ENCODE measurements around the gene VRTN.
"Not testable (repeated sequence)": the region's sequence is repeated elsewhere in the genome, so short reads cannot be mapped to it uniquely, and the experiment has no call there.

The VRTN gene

GRCh38 chr14:74350211-74350927 is 2.1 kb downstream of the VRTN start:
- DNase-seq, result no peak

- no peak for DNase-seq
Observed at GRCh38 chr14:74350928-74351323, 2.7 kb downstream of the VRTN start.

GRCh38 chr14:74356892-74357575 is 8.8 kb downstream of the VRTN start:
- no peak for DNase-seq

- no peak for DNase-seq
Observed at GRCh38 chr14:74357585-74357984, 9.3 kb downstream of the VRTN start.

- DNase-seq, result no peak
Observed at GRCh38 chr14:74358176-74358829, 10.0 kb downstream of the VRTN start.

- no peak for DNase-seq
Observed at GRCh38 chr14:74360163-74360562, 11.9 kb downstream of the VRTN start.

GRCh38 chr14:74362361-74362915 is 14.2 kb downstream of the VRTN start:
- peak; percentile 45 to 82 for DNase-seq

- DNase-seq, result no peak
Observed at GRCh38 chr14:74364271-74364880, 16.1 kb downstream of the VRTN start.

- DNase-seq, result no peak
Observed at GRCh38 chr14:74368026-74368425, 19.8 kb downstream of the VRTN start.

- no peak for DNase-seq
Observed at GRCh38 chr14:74368441-74368840, 20.2 kb downstream of the VRTN start.

- no peak for DNase-seq
Observed at GRCh38 chr14:74377976-74378690, 29.9 kb downstream of the VRTN start.

GRCh38 chr14:74380172-74380571 is 31.9 kb downstream of the VRTN start:
- no peak for DNase-seq

- no peak for DNase-seq
Observed at GRCh38 chr14:74380845-74381244, 32.6 kb downstream of the VRTN start.

- not testable (repeated sequence) for DNase-seq
Observed at GRCh38 chr14:74381571-74381970, 33.3 kb downstream of the VRTN start.

GRCh38 chr14:74382231-74382630 is 34.0 kb downstream of the VRTN start:
- no peak for DNase-seq

- no peak for DNase-seq
Observed at GRCh38 chr14:74389980-74390379, 41.7 kb downstream of the VRTN start.

GRCh38 chr14:74390505-74390904 is 42.2 kb downstream of the VRTN start:
- DNase-seq, result not testable (repeated sequence)

- no peak for DNase-seq
Observed at GRCh38 chr14:74391479-74391878, 43.2 kb downstream of the VRTN start.

- DNase-seq, result no peak
Observed at GRCh38 chr14:74392616-74393570, 44.6 kb downstream of the VRTN start.

- DNase-seq, result no peak
Observed at GRCh38 chr14:74394549-74394948, 46.3 kb downstream of the VRTN start.

- no peak for DNase-seq
Observed at GRCh38 chr14:74395094-74395493, 46.8 kb downstream of the VRTN start.
